ENCODE measurements around the gene ZNF638. TPM values are rescaled to one million over a fixed set of nuclear protein-coding genes. Genes with fewer than 3 reads are reported as not detected.

Gene ZNF638
- total and polyA plus RNA-seq, 10 of the 15 experiments (the other 5 are each of a cell fraction or from before 2014, with no cell fraction given): 37.6 to 133 (median 64.5) TPM

GRCh38 chr2:71482055-71482454, 150.5 kb downstream of the ZNF638 start:
- H3K36me3 ChIP-seq (ENCODE audit: control insufficient read depth in 2 of 2, insufficient read depth in 2 of 2, low read length in 1 of 2): no peaks in the 10 kb centered on the region
- H3K9ac ChIP-seq (ENCODE audit: control insufficient read depth, insufficient read depth, low read length): no peak overlapping the region
- H4K20me1 ChIP-seq (ENCODE audit: control insufficient read depth, insufficient read depth): no peaks in the 10 kb centered on the region
- ChIA-PET POLR2A (no interaction called here), CTCF (interaction anchor here (0.9 kb wide), 1 partner anchor 56 kb away, joined by 3 read pairs; no protein-coding TSS in a partner anchor), RAD21 (ENCODE audit: unreplicated experiment) (no interaction called here), SMC1A (ENCODE audit: uncharacterized antibody, unreplicated experiment) (no interaction called here)
- 6% methylated on average over 4 of the region's 4 CpGs for WGBS (ENCODE audit: insufficient coverage, insufficient replicate concordance, low lambda C conversion rate, missing lambda C conversion rate)
- peaks cover 0 to 2% of the 10 kb centered on the region in 2 experiments; a peak in 1 of 4 replicates for H3K27me3 ChIP-seq (replicated peaks in 1 of 2; ENCODE audit: control insufficient read depth in 2 of 2, insufficient read depth in 2 of 2, low read length in 1 of 2)
- no peaks in the 10 kb centered on the region for H3K79me2 ChIP-seq (ENCODE audit: control insufficient read depth, insufficient read depth, low read length)
- no peaks in the 10 kb centered on the region for H3K4me1 ChIP-seq (ENCODE audit: control insufficient read depth, insufficient read depth, low read length)
- in situ Hi-C loops (cut with MboI) (no loop called here), intact Hi-C loops (cut with micrococcal nuclease; ENCODE audit: unreplicated experiment) (no loop called here)
- no peak overlapping the region for H2AFZ ChIP-seq (ENCODE audit: control insufficient read depth, low read depth, low read length)
- no peak overlapping the region for H3K27ac ChIP-seq (ENCODE audit: control insufficient read depth, insufficient read depth)
- DNase-seq (ENCODE audit: low read depth, low spot score): no peak
- no TSS peak for BruUV-seq (replicated peaks)
- H3K4me2 ChIP-seq (ENCODE audit: control insufficient read depth, insufficient read depth): no peak overlapping the region
- no peak for ATAC-seq
- TF ChIP-seq NBN (IDR thresholded peaks at IDR 0.05): no peak
- no peak for TF ChIP-seq MTA2 (IDR thresholded peaks at IDR 0.05; ENCODE audit: low read depth)
- TF ChIP-seq POLR2AphosphoS5 (IDR thresholded peaks at IDR 0.05; ENCODE audit: low read length): no peak
- H3K4me3 ChIP-seq: no peak overlapping the region
- H3K9me3 ChIP-seq (replicated peaks; ENCODE audit: control insufficient read depth, insufficient read depth, low read length): no peaks in the 10 kb centered on the region
- FAIRE-seq: no peak

GRCh38 chr2:71483246-71483645, 151.7 kb downstream of the ZNF638 start:
- CTCF ChIA-PET: no interaction called here
- WGBS (ENCODE audit: insufficient coverage, insufficient replicate concordance, low lambda C conversion rate, missing lambda C conversion rate): 55% methylated on average over 10 of the region's 10 CpGs
- RAD21 ChIA-PET (ENCODE audit: unreplicated experiment): no interaction called here
- Histone ChIP-seq H3K27ac (ENCODE audit: control insufficient read depth, insufficient read depth) (no peak overlapping the region), H3K4me1 (ENCODE audit: control insufficient read depth, insufficient read depth, low read length) (no peaks in the 10 kb centered on the region), H3K27me3 (replicated peaks in 1 of 2; ENCODE audit: control insufficient read depth in 2 of 2, insufficient read depth in 2 of 2, low read length in 1 of 2) (peaks cover 0 to 2% of the 10 kb centered on the region in 2 experiments; a peak in 1 of 4 replicates), H3K36me3 (ENCODE audit: control insufficient read depth in 2 of 2, insufficient read depth in 2 of 2, low read length in 1 of 2) (no peaks in the 10 kb centered on the region), H4K20me1 (ENCODE audit: control insufficient read depth, insufficient read depth) (no peaks in the 10 kb centered on the region), H3K79me2 (ENCODE audit: control insufficient read depth, insufficient read depth, low read length) (no peaks in the 10 kb centered on the region), H3K4me3 (no peak overlapping the region), H3K4me2 (ENCODE audit: control insufficient read depth, insufficient read depth) (no peak overlapping the region), H2AFZ (ENCODE audit: control insufficient read depth, low read depth, low read length) (no peak overlapping the region), H3K9me3 (replicated peaks; ENCODE audit: control insufficient read depth, insufficient read depth, low read length) (no peaks in the 10 kb centered on the region), H3K9ac (ENCODE audit: control insufficient read depth, insufficient read depth, low read length) (no peak overlapping the region)
- in situ Hi-C loops (cut with MboI) (no loop called here), intact Hi-C loops (cut with micrococcal nuclease; ENCODE audit: unreplicated experiment) (no loop called here)
- SMC1A ChIA-PET (ENCODE audit: uncharacterized antibody, unreplicated experiment): no interaction called here
- ATAC-seq: no peak
- POLR2A ChIA-PET: no interaction called here
- FAIRE-seq: no peak
- DNase-seq (ENCODE audit: low read depth, low spot score): no peak
- BruUV-seq (replicated peaks): no TSS peak
- TF ChIP-seq EGR1 (IDR thresholded peaks at IDR 0.05; ENCODE audit: borderline replicate concordance in 1 of 2, low read depth in 2 of 2, low read length in 2 of 2) (no peak), BHLHE40 (IDR thresholded peaks at IDR 0.05; ENCODE audit: borderline replicate concordance in 1 of 2, low read depth in 2 of 2, low read length in 1 of 2) (no peak), NFIC (IDR thresholded peaks at IDR 0.05; ENCODE audit: low read depth, low read length) (no peak), EZH2 (IDR thresholded peaks at IDR 0.05; ENCODE audit: borderline replicate concordance, control insufficient read depth, low read depth, low read length) (no peak), ATF2 (IDR thresholded peaks at IDR 0.05; ENCODE audit: low read length) (no peak), TCF3 (IDR thresholded peaks at IDR 0.05; ENCODE audit: borderline replicate concordance, insufficient read depth, low read depth, low read length) (no peak), SREBF1 (IDR thresholded peaks at IDR 0.05; ENCODE audit: low read length) (no peak), ZNF207 (IDR thresholded peaks at IDR 0.05; ENCODE audit: borderline replicate concordance) (no peak), BMI1 (IDR thresholded peaks at IDR 0.05; ENCODE audit: borderline replicate concordance) (no peak), CBFB (IDR thresholded peaks at IDR 0.05; ENCODE audit: low read depth) (no peak), GABPA (IDR thresholded peaks at IDR 0.05; ENCODE audit: low read depth) (no peak), MYC (IDR thresholded peaks at IDR 0.05; ENCODE audit: insufficient read depth, insufficient read length, insufficient replicate concordance, low read length, severe bottlenecking) (no peak), JUNB (IDR thresholded peaks at IDR 0.05) (no peak), PML (IDR thresholded peaks at IDR 0.05; ENCODE audit: low read length) (no peak), USF1 (IDR thresholded peaks at IDR 0.05; ENCODE audit: borderline replicate concordance, extremely low read length, insufficient read depth, low read depth, low read length) (no peak)

All from GM12878 (cell line).